Endothelial cell of umbilical vein (primary cell): ENCODE results near the gene ARHGEF16.

Experiments used
- EZH2 ChIP-seq: IDR thresholded peaks from 2 replicates; pipeline ENCODE4 v1.6.1; 2012; ENCODE audit warnings: borderline replicate concordance, low read depth, mild to moderate bottlenecking, moderate library complexity, low read length, inconsistent platforms; ENCODE audit not compliant: severe bottlenecking
- MAX ChIP-seq: IDR thresholded peaks from 2 replicates; pipeline ENCODE4 v1.6.1; 2011; ENCODE audit not compliant: insufficient read depth, insufficient read length
- POLR2A ChIP-seq: IDR thresholded peaks from 2 replicates; pipeline ENCODE4 v1.6.1; 2012; ENCODE audit warnings: low read depth, mild to moderate bottlenecking, control low read depth, low read length
- POLR2AphosphoS5 ChIP-seq: IDR thresholded peaks from 2 replicates; pipeline ENCODE4 v1.6.1; 2012; ENCODE audit warnings: low read depth, mild to moderate bottlenecking, control low read depth, low read length, moderate library complexity; ENCODE audit not compliant: insufficient read depth
- TF ChIP-seq, protein P1 (sequence below), 2 donors: IDR thresholded peaks; 1 replicate in 1 of 2; 2 replicates in 1 of 2; pipeline ENCODE4 v1.5.1; 2011; ENCODE audit warnings: low read length in 2 of 2, mild to moderate bottlenecking in 2 of 2, moderate library complexity in 2 of 2, control low read depth in 1 of 2, inconsistent platforms in 1 of 2, low read depth in 1 of 2; ENCODE audit not compliant: insufficient read depth in 1 of 2; ENCODE audit errors: extremely low read depth in 1 of 2

- TF ChIP-seq, protein P1, sequence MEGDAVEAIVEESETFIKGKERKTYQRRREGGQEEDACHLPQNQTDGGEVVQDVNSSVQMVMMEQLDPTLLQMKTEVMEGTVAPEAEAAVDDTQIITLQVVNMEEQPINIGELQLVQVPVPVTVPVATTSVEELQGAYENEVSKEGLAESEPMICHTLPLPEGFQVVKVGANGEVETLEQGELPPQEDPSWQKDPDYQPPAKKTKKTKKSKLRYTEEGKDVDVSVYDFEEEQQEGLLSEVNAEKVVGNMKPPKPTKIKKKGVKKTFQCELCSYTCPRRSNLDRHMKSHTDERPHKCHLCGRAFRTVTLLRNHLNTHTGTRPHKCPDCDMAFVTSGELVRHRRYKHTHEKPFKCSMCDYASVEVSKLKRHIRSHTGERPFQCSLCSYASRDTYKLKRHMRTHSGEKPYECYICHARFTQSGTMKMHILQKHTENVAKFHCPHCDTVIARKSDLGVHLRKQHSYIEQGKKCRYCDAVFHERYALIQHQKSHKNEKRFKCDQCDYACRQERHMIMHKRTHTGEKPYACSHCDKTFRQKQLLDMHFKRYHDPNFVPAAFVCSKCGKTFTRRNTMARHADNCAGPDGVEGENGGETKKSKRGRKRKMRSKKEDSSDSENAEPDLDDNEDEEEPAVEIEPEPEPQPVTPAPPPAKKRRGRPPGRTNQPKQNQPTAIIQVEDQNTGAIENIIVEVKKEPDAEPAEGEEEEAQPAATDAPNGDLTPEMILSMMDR (IDR thresholded peaks at IDR 0.05; ENCODE audit: extremely low read depth in 1 of 2, insufficient read depth in 1 of 2, low read depth in 1 of 2, low read length in 2 of 2) = no peak
- no peak for TF ChIP-seq POLR2A
- no peak for TF ChIP-seq EZH2
- TF ChIP-seq POLR2AphosphoS5 = no peak
- TF ChIP-seq MAX = no peak
These were observed 67.6 kb downstream of the ARHGEF16 start for GRCh38 chr1:3522112-3522511.
